Thymus (tissue), 11 donors: ENCODE results near the gene MMP21. TPM values are rescaled to one million over a fixed set of nuclear protein-coding genes. Genes with fewer than 3 reads are reported as not detected.
A peak's percentile ranks its signal among the peaks of the same experiment; 100 is the strongest.

Experiments
- DNase-seq, 9 donors: peaks; one replicate each; pipeline ENCODE4 v3.0.0-alpha.2; 2013; ENCODE audit warnings: low spot score in 9 of 9, low read depth in 6 of 9, missing footprints in 1 of 9
- H3K27ac ChIP-seq, 2 donors: one replicate each; pipeline ENCODE4 v1.5.1; 2013; ENCODE audit warnings: control low read depth in 1 of 2, low read depth in 1 of 2, low read length in 1 of 2, mild to moderate bottlenecking in 1 of 2, moderate library complexity in 1 of 2
- H3K27me3 ChIP-seq, 2 donors: one replicate each; pipeline ENCODE4 v1.5.1; 2013; ENCODE audit warnings: low read length in 1 of 2; ENCODE audit not compliant: control insufficient read depth in 2 of 2, insufficient read depth in 1 of 2
- H3K36me3 ChIP-seq, 2 donors: one replicate each; pipeline ENCODE4 v1.5.1; 2013; ENCODE audit warnings: low read length in 1 of 2, mild to moderate bottlenecking in 1 of 2, moderate library complexity in 1 of 2; ENCODE audit not compliant: control insufficient read depth in 2 of 2, insufficient read depth in 2 of 2
- H3K4me1 ChIP-seq, 2 donors: one replicate each; pipeline ENCODE4 v1.5.1; 2013; ENCODE audit warnings: low read length in 2 of 2; ENCODE audit not compliant: control insufficient read depth in 2 of 2, insufficient read depth in 2 of 2
- H3K4me3 ChIP-seq, 2 donors: one replicate each; pipeline ENCODE4 v1.5.1; 2013; ENCODE audit warnings: low read length in 2 of 2, control low read depth in 1 of 2, mild to moderate bottlenecking in 1 of 2
- H3K9me3 ChIP-seq, 2 donors: one replicate each; pipeline ENCODE4 v1.5.1; 2013; ENCODE audit warnings: low read length in 1 of 2, mild to moderate bottlenecking in 1 of 2; ENCODE audit not compliant: control insufficient read depth in 2 of 2, insufficient read depth in 1 of 2
- WGBS: extraction: QIAGEN DNeasy Blood & Tissue Kit; methylation state at CpG from one replicate; pipeline ENCODE4 v1.1.7; 2013; 5-methylcytosine and 5-hydroxymethylcytosine counted together
- polyA plus RNA-seq: library from polyadenylated mRNA; stranded (reverse); fragments of 200-250 nt; gene quantifications from one replicate; pipeline ENCODE4 v1.2.3, GENCODE V29; 2013
- total RNA-seq: library from RNA; stranded (reverse); fragments of 120-200 nt; gene quantifications from one replicate; pipeline ENCODE4 v1.2.4, GENCODE V29; 2013
- donor health status: healthy.

The MMP21 gene
- total and polyA plus RNA-seq, 2 donors, result 0.18 TPM; not detected in 1

DNA sequence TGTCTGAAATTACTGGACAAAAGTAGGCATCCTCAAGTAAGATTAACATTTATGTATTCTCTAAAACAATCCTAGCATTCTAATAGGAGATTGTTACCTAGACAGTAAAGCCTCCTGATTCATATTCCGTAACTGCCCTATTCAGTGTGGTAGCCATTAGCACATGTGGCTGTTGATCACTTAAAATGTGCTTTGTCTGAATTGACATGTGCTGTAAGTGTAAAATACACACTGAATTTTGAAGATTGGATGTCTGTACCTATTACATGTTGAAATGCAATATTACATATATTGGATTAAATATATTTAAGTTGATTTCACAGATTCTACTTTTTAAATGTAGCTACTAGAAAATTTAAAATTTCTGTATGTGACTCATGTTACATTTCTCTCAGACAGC lies 41.5 kb downstream of the MMP21 start:
- Histone ChIP-seq H3K27me3 (no peaks in the 10 kb centered on the region), H3K4me3 (no peak overlapping the region), H3K27ac (no peak overlapping the region), H3K9me3 (no peaks in the 10 kb centered on the region), H3K4me1 (no peaks in the 10 kb centered on the region), H3K36me3 (peaks cover 45 to 79% of the 10 kb centered on the region in 2 donors)
- 100% methylated on average over 1 of the region's 1 CpG for WGBS
- no peak for DNase-seq

DNA sequence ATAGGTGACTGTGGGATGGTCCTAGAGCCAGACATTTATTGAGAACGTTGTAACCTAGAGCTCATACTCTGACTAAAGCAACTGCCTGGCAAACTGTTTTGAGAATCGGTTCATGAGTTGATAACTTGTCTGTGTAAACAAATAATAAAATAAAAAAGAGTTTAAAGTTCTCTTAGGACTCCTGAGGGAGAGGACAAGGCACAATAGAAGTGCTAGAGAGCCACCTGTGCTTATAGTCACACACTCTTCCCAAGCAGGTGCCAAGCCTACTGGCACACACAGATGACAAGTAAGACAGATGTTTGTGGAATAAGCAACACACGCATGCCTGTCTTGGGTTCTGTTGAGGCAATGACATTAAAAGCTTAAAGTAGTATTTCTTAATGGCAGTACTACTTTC lies 48.2 kb downstream of the MMP21 start:
- DNase-seq, result no peak
- no peaks in the 10 kb centered on the region for H3K9me3 ChIP-seq
- no peak overlapping the region for H3K27ac ChIP-seq
- no peaks in the 10 kb centered on the region for H3K27me3 ChIP-seq
- H3K4me1 ChIP-seq, result no peaks in the 10 kb centered on the region
- peaks cover 45 to 68% of the 10 kb centered on the region in 2 donors for H3K36me3 ChIP-seq
- no peak overlapping the region for H3K4me3 ChIP-seq
- 65% methylated on average over 3 of the region's 3 CpGs for WGBS

DNA sequence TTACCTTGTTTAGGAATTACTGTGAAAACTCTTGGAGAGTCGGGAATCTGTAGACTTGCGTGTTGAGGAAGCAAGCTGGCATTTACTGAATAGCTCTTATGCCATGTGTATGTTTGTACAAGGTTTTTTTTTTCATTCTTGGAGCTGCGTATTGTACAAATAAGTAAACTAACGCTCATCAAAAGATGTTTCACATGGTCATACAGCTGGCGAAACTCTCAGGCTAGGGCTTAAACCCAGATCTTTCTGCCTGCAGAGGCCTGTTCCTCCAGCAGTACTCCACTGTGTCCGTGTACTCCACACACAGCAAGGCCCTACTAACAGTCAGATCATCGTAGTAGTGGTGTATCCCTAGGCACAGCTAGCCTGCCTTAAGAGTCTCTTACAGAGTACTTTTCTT lies 48.7 kb downstream of the MMP21 start:
- peaks cover 43 to 68% of the 10 kb centered on the region in 2 donors for H3K36me3 ChIP-seq
- no peak for DNase-seq
- 96% methylated on average over 7 of the region's 7 CpGs for WGBS

DNA sequence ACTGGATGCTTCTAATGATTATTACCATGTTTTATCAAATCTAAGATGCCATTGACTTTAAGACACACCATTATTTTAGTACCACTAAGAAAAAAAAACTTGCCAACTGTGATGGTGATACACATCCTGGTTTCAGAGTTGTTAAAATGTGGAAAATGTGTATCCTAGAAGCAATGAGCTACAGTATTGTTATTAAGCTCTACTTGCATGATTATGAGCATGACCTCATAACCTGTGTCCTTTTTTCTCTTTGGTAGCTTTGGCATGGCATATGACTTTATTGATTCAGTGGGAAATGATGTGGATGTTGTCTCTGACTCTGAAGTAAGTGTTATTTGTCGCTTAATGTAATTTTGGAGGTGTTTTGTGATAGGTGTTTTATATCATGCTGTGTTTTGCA lies 52.8 kb downstream of the MMP21 start:
- no peak for DNase-seq
- Histone ChIP-seq H3K27me3 (no peaks in the 10 kb centered on the region), H3K27ac (no peak overlapping the region), H3K9me3 (peaks cover 0 to 7% of the 10 kb centered on the region in 2 donors), H3K4me3 (no peak overlapping the region), H3K4me1 (peaks cover 8 to 12% of the 10 kb centered on the region in 2 donors), H3K36me3 (peaks cover 19 to 51% of the 10 kb centered on the region in 2 donors)
- 97% methylated on average over 1 of the region's 1 CpG for WGBS

More for the DNA sequence above, 48.7 kb downstream of the MMP21 start:
- Histone ChIP-seq H3K27me3 (no peaks in the 10 kb centered on the region), H3K4me1 (no peaks in the 10 kb centered on the region), H3K27ac (no peak overlapping the region), H3K9me3 (no peaks in the 10 kb centered on the region), H3K4me3 (no peak overlapping the region)

DNA sequence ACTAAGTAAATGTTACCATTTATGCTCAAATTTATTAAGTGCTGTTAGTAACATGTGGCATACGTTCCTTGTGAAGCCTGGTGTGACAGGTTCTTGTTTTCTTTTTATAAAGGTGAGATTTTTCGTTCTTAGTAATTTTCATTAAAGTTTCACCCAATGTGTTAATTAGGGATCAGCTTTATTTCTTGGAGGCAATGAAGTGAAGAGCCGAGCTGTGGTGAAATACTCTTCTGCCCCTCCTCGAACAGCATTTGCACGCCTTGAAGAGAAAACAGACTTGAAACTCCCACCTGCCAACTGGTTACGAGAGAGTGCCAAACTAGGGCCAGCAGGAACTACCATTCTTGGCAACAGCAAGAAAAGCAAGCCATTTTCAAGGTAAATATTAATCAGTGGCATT lies 54.6 kb downstream of the MMP21 start:
- Histone ChIP-seq H3K4me1 (peaks cover 8 to 12% of the 10 kb centered on the region in 2 donors), H3K9me3 (peaks cover 0 to 7% of the 10 kb centered on the region in 2 donors), H3K36me3 (peaks cover 9 to 40% of the 10 kb centered on the region in 2 donors), H3K4me3 (no peak overlapping the region), H3K27me3 (no peaks in the 10 kb centered on the region), H3K27ac (no peak overlapping the region)
- WGBS, result 96% methylated on average over 6 of the region's 6 CpGs
- no peak for DNase-seq

DNA sequence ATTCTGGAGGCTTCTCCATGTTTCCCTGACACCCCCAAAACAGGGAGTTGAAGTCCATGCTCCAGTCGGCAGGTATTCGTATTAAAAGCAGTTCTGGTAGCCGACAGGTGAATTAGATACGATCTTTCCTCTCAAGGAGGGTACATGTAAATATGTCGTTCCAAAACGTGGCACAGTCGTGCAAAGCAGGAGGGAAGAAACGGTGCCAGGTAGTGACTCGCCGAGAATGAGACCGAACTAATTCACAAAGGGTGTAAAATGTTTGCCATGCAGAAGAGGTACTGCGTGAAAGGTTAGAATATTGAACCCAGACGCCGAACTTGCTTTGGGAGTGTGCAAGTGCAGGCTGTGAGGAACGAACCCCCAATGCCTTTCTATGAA lies 55.6 kb downstream of the MMP21 start:
- no peaks in the 10 kb centered on the region for H3K27me3 ChIP-seq
- H3K27ac ChIP-seq, result peak overlapping the region; percentile 87 to 92
- 1% methylated on average over 15 of the region's 15 CpGs for WGBS
- peaks cover 0 to 7% of the 10 kb centered on the region in 2 donors for H3K9me3 ChIP-seq
- DNase-seq, result peak in 2 of 9 donors; percentile 4 to 21
- H3K4me3 ChIP-seq, result peak overlapping the region; percentile 81 to 96
- H3K36me3 ChIP-seq, result peaks cover 9 to 33% of the 10 kb centered on the region in 2 donors
- peaks cover 8 to 12% of the 10 kb centered on the region in 2 donors for H3K4me1 ChIP-seq

DNA sequence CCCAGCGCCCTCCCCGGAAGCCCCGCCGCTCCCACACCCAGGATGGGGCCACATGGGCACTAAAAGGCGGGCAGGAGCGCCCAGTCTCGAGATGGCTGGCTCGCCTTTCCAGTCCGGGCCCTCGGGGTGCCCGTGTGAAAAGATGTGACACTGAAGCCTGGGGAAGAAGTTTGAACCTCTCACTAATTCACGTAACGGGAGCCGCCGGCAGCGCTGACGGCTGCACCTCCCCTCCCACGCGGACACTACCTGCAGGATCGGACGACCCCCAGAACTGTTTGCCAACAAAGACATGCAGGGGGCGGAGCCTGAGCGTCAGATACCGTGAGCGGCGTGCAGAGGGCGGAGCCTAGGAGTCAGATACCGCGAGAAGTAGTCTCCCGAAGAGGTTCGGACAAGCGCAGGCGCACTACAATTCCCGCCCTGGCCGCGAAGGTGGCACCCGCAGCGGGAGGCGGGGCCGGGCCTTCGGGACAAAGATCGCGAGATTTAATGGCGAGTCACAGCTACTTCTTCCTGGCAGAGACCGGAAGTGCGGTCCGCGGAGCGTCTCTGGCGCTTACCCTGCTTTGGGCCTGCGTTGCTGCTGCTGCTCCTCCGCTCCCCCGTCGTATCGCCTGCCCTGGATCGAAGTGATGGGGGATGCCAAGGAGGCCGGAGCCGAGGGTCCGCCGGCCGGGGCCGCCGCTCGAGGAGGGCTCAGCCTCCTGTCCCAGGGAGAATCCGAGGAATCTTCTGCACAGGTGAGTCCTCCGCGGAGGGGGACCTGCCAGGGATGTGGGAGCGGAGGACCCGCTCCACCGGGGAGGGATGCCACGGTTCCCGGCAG lies 56.2 kb downstream of the MMP21 start, which contains the start of gene EDRF1:
TSS of gene EDRF1 (plus strand) at position 537 of the 829 bp plus-strand sequence. CDS start at position 636, 99 bp downstream.
- Histone ChIP-seq H3K9me3 (peaks cover 0 to 7% of the 10 kb centered on the region in 2 donors), H3K36me3 (peaks cover 3 to 27% of the 10 kb centered on the region in 2 donors), H3K27ac (peak within 1 kb of the TSS; percentile 89 to 97), H3K4me3 (peak within 1 kb of the TSS; percentile 81 to 96), H3K4me1 (peaks cover 8 to 12% of the 10 kb centered on the region in 2 donors), H3K27me3 (no peaks in the 10 kb centered on the region)
- DNase-seq, result peak; percentile 97 to 100 (median 98)
- under 1% methylated on average over 72 of the region's 72 CpGs for WGBS

Other genes with a start within 250 kb of the MMP21 start
- gene TEX36, start 92.7 kb downstream of the MMP21 start, total RNA-seq, result not detected
- not detected for gene TEX36, start 92.7 kb downstream of the MMP21 start, polyA plus RNA-seq
- gene EDRF1, start 56.1 kb downstream of the MMP21 start, total RNA-seq, result 27.3 TPM
- 43.1 TPM for gene EDRF1, start 56.1 kb downstream of the MMP21 start, polyA plus RNA-seq
- 47.6 TPM for gene UROS, start 47.4 kb upstream of the MMP21 start, total RNA-seq
- 31.0 TPM for gene UROS, start 47.4 kb upstream of the MMP21 start, polyA plus RNA-seq
- 72.5 TPM for gene BCCIP, start 47.7 kb upstream of the MMP21 start, total RNA-seq
- 74.3 TPM for gene BCCIP, start 47.7 kb upstream of the MMP21 start, polyA plus RNA-seq
- 13.6 TPM for gene DHX32, start 105.5 kb upstream of the MMP21 start, total RNA-seq
- gene DHX32, start 105.5 kb upstream of the MMP21 start, polyA plus RNA-seq, result 18.3 TPM
- 2.5 TPM for gene FANK1, start 120.7 kb upstream of the MMP21 start, total RNA-seq
- 14.1 TPM for gene FANK1, start 120.7 kb upstream of the MMP21 start, polyA plus RNA-seq